ENCODE data around the gene FAM217B.

FAM217B gene

DNA sequence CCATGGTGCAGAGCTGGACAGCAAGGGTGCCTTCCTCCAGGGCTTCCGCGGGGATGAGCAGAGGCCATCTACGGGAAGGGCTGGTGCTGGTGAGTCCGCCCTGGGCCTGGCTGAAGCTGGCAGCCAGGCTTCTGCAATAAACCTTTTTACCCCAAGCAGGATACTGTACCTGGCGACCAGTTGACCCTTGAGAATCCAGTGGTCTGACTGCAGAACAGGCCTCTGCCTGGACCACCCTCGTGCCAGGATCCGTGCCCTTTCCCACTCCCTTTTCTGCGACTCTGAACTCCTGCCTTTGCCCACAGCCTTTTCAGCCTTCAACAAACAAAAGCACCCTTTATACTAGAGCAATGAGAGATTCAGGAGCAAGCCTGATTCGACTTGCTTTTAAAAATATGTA is 36.9 kb downstream of the FAM217B start:
- DNase-seq = no peak

DNA sequence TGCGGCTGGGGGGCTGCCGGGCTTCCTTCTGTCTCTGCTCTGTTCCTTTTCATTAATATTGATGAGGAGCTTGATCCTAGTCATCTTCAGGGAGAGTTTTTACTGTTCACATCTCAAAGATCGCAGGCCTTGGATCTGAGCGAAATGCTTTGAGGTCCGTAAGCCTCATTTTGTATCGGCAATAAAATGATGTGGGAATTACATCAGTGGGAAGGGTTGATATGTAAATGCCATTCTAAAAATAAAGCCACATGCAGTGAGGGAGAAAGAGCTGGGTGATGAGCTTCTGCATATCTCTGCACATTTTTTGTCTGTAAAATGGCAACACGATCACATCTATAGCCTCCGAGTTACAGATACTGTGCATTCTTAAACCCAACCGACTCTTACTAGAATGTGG is 42.9 kb downstream of the FAM217B start:
- DNase-seq = no peak

DNA sequence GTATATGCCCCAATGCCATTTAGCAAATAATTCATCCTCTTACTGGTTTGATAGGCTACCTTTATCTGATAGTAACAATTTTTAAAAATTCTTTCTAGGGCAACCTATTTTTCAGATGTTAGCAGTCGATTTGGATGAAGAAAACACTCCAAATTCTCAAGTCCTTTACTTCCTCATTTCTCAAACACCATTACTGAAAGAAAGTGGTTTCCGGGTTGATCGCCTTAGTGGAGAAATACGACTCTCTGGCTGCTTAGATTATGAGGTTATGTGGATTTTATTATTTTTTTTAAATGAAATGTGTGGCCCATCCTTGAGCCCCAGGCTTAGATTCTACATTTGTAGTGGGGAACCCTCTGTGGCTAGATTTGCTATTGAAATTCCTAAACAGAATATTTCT is 44.4 kb downstream of the FAM217B start:
- no peak for DNase-seq

DNA sequence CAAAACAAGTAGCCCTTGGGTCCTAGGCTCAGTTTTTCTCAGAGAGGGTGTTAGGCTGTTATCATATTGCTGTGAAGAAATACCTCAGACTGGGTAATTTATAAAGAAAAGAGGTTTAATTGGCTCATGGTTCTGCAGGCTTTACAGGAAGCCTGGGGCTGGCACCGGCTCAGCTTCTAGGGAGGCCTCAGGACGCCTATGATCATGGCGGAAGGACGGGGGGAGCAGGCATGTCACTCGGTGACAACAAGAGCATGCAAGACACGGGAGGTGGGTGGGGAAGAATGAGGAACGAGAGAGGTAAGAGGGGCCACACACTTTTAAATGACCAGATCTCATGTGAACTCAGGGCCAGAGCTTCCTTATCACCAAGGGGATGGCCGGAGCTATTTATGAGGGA is 45.0 kb downstream of the FAM217B start:
- DNase-seq = no peak

DNA sequence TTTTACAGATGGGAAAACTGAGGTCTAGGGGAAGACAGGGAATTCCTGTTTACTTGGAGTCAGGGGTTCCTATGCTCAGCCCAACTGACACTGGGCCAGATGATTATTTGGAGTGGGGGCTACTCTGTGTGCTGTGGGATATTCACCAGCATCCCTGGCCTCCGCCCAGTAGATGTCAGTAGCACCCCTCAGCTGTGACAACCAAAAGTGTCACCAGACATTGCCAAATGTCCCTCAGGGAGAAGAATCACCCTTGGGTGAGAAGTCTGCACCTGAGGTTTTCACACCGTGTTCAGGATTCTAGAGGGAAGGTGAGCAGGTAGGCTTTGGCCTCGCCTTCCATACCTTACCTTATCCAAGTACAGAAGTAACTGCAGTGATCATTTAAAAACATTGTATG is 45.7 kb downstream of the FAM217B start:
- DNase-seq = no peak

DNA sequence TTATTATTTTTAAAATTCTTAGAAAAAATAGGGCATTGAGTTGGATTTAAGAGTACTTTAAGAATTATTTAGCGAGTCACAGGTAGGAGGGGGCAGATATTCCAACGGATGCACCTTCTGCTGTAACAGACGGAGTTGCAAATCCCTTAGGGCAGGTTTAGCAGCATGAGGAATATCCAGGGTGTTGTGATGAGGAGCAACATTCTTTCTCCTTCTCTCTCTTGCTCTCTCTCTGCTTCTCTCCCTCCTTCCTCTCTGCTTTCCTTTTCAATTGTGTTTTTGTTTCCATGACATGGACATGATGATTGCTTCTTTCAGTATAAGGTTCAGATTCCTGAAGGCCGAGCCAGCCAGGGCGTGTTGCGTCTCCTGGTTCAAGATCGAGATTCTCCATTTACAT is 46.9 kb downstream of the FAM217B start:
- DNase-seq = no peak

DNA sequence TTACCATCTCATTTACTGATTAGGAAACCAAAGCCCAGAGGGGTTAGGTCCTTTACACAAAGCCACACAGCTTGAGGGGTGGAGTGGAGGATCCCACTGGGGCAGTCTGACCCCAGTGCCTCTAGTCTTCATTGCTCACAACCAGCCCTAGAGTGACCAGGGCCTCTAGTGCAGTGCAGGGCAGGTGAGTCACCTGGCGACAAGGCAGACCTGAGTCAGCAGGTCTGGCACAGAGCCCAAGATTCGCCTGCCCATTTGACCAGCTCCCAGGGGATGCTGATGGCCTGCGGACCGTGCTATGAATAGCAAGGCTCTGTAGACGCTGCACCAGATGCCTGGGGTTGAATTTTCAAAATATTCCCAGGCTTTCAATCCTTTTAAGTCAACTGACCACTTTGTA is 48.0 kb downstream of the FAM217B start:
- no peak for DNase-seq

DNA sequence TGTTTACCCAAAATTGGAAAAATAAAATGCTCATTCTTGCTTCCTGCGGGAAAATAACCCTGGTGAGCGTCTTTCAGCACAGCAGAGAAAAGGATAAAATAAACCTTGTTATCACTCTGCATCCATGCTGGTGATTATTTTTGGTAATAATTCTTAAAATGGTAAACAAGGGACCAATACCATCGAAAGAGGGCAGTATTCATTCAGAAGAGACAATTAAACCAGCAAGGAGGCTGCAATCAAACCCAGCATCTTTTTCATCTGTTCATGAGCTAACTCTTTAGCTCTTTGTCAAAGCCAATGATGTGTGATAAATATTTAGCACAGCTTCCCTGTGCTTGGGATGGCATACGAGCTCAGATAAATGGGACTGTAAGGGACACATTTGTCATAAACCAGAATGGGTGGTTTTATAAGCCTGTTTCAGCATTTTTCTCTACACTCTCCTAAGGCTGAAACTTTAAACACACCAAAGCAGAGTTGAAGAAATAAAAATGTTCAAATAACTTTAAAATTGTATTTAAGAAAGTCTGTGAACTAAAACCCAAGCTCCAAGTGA is 52.4 kb downstream of the FAM217B start:
- no peak for DNase-seq

DNA sequence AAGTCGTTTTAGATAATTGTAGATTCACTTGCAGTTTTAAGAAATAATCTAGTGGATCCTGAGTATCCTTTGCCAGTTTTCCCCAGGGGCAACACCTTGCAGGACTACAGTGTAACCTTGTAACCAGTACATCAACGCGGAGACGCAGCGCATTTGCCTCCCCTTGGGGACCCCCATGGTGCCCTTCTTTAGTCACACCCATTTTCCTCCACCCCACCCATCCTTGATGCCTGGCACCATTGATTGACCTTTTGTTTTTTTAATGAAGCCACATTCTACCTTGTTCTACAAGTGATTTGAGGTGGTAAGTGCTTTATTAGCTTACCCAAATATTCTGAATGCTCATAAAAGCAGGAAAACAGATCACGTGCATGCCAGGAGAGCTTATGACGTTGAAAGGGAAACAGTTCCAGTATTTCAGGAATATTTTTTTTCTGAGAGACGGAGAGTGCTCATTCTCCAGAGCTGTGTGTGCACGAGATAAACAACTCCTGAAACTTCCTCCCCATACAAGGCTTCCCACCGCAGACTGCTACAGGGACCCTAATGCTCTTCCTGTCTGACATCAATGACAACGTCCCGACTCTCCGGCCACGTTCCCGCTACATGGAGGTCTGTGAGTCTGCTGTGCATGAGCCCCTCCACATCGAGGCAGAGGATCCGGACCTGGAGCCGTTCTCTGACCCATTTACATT is 53.7 kb downstream of the FAM217B start:
- no peak for DNase-seq

DNA sequence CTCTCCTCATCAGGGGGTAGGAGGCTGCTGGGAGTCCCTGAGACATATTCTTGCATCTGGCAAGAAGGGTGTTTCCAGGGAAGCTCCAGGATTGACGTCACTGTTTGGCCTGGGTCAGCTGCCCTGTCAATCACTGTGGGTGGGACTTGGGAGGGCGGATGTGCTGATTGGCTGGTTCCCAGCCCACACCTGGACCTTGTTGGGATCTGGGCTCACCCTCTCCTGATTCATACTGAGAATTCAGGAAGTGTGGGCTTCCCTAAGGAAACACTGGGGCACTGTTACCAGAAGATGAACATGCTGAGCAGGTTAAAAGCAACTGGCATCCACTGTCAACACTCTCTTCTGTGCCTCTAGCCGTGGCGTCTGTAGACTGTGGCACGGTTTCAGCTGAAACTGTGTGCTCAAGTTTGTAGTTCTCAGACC is 54.5 kb downstream of the FAM217B start:
- no peak for DNase-seq

DNA sequence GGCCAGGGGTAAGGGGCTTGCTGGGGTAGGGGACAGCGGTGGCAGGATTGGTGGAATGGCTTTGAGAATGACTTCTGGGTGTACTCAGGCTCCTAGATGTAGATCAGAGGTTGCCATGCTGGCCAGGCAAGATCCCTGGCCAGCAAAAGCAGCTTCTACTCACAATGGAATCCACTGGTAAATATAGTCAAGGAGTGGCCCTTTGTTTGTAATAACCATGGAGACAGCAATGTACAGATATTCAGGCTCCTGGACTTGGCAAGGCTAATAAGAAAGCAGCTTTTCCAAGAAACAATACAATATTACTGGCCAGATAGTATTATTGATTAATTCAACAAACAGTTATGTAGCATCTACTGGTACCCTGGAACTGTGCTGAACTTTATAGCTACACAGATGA is 55.9 kb downstream of the FAM217B start:
- no peak for DNase-seq

DNA sequence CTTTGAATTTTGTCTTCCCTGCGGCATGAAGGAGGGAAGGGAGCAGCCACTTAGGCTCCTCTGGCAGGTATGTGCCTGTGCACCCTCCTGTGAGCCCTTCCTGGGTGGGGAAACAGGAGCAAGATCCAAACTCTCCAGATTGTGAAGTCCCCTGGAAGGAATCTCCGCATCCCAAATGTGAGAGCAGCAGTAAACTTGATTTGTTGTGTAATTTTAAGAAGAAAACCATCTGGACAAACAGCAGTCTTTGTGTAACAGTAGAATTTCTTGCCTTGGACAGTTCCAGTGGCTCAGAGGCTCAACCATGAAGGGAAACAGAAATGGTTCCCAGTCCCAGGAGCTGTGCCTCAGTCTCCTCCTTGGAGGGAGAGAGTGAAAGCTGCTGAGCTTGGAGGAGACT is 57.7 kb downstream of the FAM217B start:
- DNase-seq = no peak

All from stimulated activated CD4-positive, alpha-beta T cell treated with anti-CD3 and anti-CD28 coated beads, Interleukin-4, amount 100 ng/mL, for 1 hour (primary cell).